ENCODE data around the gene ROBO2. TPM values are rescaled to one million over a fixed set of nuclear protein-coding genes. Genes with fewer than 3 reads are reported as not detected.

ROBO2 gene
- polyA plus RNA-seq, 1 experiment, result 16.3 TPM

DNA sequence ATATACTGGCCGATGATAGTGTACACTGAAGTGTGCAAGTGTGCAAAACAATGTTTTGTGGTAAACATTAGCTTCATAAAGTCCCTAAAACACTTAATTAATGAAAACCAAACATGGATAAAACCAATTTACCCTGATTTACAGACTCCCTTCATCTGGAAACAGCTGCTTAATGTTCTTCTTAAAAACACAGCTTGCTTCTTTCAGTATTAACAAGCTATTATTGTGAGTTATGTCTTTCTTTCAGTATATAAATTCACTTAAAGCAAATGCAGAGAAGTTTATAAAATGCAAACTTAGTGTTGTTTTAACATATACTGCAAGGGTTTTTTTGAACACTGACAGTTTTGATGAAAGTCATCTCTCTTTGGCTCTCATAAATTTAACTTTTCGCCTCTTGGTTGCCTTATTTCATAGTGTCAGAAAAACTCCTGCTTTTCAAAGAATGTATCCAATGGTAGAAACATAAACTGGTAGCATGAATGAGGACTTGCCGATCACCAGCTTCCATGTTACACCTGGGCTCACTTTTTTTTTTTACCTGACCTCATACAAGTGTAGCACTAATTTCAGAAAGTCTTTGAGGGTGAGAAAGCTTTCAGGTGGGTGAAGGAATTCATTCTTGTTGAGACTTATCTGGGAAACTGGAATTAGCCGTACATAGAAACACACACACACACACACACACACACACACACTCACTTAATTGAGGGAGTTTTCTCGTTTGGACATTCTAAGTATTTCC is 532.2 kb downstream of the ROBO2 start:
- ChIA-PET POLR2A (no interaction called here), CTCF (interaction anchor here (0.7 kb wide), 1 partner anchor 252 kb away, joined by 3 read pairs; no protein-coding TSS in a partner anchor)
- H3K27me3 ChIP-seq (ENCODE audit: control insufficient read depth, insufficient read depth, low read length), result no peaks in the 10 kb centered on the region
- no peak overlapping the region for H3K4me3 ChIP-seq (ENCODE audit: low read depth, low read length)
- DNase-seq (ENCODE audit: low read depth, low spot score), result no peak
- H3K27ac ChIP-seq (ENCODE audit: low read depth, low read length), result no peak overlapping the region
- TF ChIP-seq, protein P1, sequence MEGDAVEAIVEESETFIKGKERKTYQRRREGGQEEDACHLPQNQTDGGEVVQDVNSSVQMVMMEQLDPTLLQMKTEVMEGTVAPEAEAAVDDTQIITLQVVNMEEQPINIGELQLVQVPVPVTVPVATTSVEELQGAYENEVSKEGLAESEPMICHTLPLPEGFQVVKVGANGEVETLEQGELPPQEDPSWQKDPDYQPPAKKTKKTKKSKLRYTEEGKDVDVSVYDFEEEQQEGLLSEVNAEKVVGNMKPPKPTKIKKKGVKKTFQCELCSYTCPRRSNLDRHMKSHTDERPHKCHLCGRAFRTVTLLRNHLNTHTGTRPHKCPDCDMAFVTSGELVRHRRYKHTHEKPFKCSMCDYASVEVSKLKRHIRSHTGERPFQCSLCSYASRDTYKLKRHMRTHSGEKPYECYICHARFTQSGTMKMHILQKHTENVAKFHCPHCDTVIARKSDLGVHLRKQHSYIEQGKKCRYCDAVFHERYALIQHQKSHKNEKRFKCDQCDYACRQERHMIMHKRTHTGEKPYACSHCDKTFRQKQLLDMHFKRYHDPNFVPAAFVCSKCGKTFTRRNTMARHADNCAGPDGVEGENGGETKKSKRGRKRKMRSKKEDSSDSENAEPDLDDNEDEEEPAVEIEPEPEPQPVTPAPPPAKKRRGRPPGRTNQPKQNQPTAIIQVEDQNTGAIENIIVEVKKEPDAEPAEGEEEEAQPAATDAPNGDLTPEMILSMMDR (IDR thresholded peaks at IDR 0.05; ENCODE audit: low read depth, low read length), result no peak
- no peaks in the 10 kb centered on the region for H3K9me3 ChIP-seq (ENCODE audit: control insufficient read depth, insufficient read depth, low read length)

DNA sequence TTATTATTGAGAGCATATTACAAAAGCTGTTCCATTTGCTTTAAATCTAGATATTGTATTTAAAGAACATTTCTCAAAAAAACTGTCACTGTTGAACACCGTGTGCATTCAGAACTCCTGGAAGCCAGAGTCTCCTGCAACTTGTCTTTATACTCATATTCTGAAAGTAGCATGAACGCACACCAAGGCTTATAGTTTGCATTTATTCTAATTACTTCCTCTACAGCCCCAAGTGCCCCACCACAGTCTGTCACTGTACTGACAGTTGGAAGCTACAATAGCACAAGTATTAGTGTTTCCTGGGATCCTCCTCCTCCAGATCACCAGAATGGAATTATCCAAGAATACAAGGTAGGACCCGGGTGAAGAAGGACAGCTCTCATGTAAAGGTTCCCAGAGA is 537.4 kb downstream of the ROBO2 start:
- CTCF ChIA-PET, result no interaction called here

DNA sequence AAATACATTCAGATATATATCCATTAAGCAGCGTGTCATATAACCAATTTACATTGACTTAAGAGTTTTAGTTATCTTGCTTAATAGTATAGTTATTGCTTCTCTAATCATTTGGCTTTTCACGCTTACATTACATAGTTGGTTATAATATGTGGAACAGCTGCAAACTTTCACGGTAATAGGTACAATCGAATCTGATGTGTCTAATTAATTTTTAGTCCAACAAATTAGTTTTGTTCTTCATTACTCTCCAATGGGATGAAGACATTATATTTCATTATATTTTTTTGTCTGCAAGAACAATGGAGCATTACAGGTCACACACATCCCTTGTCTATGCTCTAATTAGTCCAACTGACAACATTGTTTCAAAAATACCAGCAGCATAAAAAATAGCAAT is 546.3 kb downstream of the ROBO2 start:
- TF ChIP-seq, protein P1 (IDR thresholded peaks at IDR 0.05; ENCODE audit: low read depth, low read length), result no peak
- H3K4me3 ChIP-seq (ENCODE audit: low read depth, low read length), result no peak overlapping the region
- no peaks in the 10 kb centered on the region for H3K27me3 ChIP-seq (ENCODE audit: control insufficient read depth, insufficient read depth, low read length)
- no peak for DNase-seq (ENCODE audit: low read depth, low spot score)
- POLR2A ChIA-PET, result no interaction called here
- no peaks in the 10 kb centered on the region for H3K9me3 ChIP-seq (ENCODE audit: control insufficient read depth, insufficient read depth, low read length)
- CTCF ChIA-PET, result no interaction called here
- H3K27ac ChIP-seq (ENCODE audit: low read depth, low read length), result no peak overlapping the region

More for the DNA sequence above, 537.4 kb downstream of the ROBO2 start:
- Histone ChIP-seq H3K4me3 (ENCODE audit: low read depth, low read length) (no peak overlapping the region), H3K9me3 (ENCODE audit: control insufficient read depth, insufficient read depth, low read length) (no peaks in the 10 kb centered on the region), H3K27ac (ENCODE audit: low read depth, low read length) (no peak overlapping the region), H3K27me3 (ENCODE audit: control insufficient read depth, insufficient read depth, low read length) (no peaks in the 10 kb centered on the region)
- DNase-seq (ENCODE audit: low read depth, low spot score), result no peak
- POLR2A ChIA-PET, result no interaction called here
- TF ChIP-seq, protein P1 (IDR thresholded peaks at IDR 0.05; ENCODE audit: low read depth, low read length), result no peak

DNA sequence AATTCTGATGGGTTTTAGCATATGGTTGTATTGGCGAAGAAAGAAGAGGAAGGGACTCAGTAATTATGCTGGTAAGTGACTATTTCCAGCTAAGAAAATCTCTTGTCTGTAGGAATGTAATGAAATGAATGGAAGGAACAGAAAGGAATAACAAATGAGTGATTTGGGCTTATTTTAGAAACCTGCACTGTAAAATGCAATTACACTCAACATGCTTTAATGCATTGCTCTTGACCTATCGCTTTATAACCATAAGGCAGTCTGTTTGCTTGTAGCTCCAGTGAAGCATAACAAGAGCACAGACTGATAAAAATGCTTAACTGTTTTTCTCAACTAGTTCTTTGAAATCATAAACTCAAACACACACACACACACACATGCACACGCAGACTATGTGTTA is 549.0 kb downstream of the ROBO2 start:
- TF ChIP-seq, protein P1 (IDR thresholded peaks at IDR 0.05; ENCODE audit: low read depth, low read length), result no peak
- ChIA-PET POLR2A (no interaction called here), CTCF (no interaction called here)
- no peak overlapping the region for H3K27ac ChIP-seq (ENCODE audit: low read depth, low read length)
- no peaks in the 10 kb centered on the region for H3K9me3 ChIP-seq (ENCODE audit: control insufficient read depth, insufficient read depth, low read length)
- no peak for DNase-seq (ENCODE audit: low read depth, low spot score)
- no peaks in the 10 kb centered on the region for H3K27me3 ChIP-seq (ENCODE audit: control insufficient read depth, insufficient read depth, low read length)
- no peak overlapping the region for H3K4me3 ChIP-seq (ENCODE audit: low read depth, low read length)

DNA sequence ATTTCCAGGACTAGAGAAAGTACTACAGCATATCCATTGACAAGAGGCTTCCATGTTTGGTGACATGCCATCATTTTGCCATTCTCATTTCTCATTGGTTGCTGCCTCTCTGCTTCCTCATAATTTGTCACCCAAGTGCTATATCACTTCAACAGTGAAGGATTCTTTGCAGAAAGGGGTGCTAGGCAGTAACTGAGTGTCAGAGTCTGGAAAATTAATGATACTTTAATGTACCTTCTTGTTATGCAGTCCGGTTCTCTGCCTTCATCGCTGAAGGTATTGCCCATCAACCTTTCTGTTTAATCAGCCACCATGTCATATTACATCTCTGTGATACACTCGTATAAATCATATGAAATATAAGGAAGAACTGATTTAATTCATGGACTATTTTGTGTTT is 550.3 kb downstream of the ROBO2 start:
- no peaks in the 10 kb centered on the region for H3K27me3 ChIP-seq (ENCODE audit: control insufficient read depth, insufficient read depth, low read length)
- ChIA-PET CTCF (no interaction called here), POLR2A (no interaction called here)
- TF ChIP-seq, protein P1 (IDR thresholded peaks at IDR 0.05; ENCODE audit: low read depth, low read length), result no peak
- no peak overlapping the region for H3K4me3 ChIP-seq (ENCODE audit: low read depth, low read length)
- no peak for DNase-seq (ENCODE audit: low read depth, low spot score)
- no peaks in the 10 kb centered on the region for H3K9me3 ChIP-seq (ENCODE audit: control insufficient read depth, insufficient read depth, low read length)
- no peak overlapping the region for H3K27ac ChIP-seq (ENCODE audit: low read depth, low read length)

All from AG04450 (cell line).